GM20431 (cell line): ENCODE measurements around the gene BIRC6.
"Not testable (repeated sequence)": the region's sequence is repeated elsewhere in the genome, so short reads cannot be mapped to it uniquely, and the experiment has no call there.

Experiments used
- in situ Hi-C: fragments of 300-500 bp; cut with MseI, MboI; formaldehyde crosslinking; loops from one replicate; pipeline ENCODE4 v1.15.0; 2020; ENCODE audit warnings: low sequenced_read_pairs; ENCODE audit not compliant: unreplicated experiment

The BIRC6 gene

GRCh38 chr2:32572030-32572429, 215.2 kb downstream of the BIRC6 start:
- in situ Hi-C loops = no loop called here

DNA sequence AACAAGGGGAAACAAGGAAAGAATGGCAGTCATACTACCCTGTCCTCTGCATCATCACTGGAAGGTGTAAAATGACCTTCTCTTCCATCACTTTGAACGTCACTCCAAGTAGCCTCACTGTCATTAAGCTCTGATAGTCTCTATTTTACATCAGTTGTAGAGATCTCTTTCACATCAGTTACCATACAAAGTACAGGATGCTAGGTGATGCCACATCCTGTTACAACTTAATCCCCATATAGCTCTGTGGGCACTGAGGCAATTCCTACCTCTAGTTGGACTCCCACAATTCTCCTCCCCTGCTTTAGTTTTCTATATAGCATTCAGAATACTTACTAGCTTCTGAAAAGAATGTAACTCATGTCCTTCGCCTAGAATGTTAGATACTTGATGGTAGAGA, 215.9 kb downstream of the BIRC6 start:
- in situ Hi-C loops = no loop called here

GRCh38 chr2:32591669-32592463, 235.0 kb downstream of the BIRC6 start:
- in situ Hi-C loops = no loop called here

DNA sequence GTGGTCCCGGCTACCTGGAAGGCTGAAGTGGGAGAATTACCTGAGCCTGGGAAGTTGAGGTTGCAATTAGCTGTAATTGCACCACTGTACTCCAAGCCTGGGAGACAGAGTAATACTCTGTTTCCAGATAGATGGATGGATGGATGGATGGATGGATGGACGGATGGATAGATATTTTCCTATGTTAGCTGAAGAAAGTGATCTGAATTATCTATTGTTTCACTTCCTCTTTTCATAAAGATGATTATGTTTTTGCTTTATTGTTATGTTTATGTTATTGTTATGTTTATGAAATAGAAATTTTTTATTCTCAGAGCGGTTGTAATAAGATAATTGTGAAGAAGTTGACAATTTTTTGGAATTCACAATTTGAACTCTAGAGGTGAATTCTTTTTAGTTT, 237.8 kb downstream of the BIRC6 start:
- in situ Hi-C loops = no loop called here

DNA sequence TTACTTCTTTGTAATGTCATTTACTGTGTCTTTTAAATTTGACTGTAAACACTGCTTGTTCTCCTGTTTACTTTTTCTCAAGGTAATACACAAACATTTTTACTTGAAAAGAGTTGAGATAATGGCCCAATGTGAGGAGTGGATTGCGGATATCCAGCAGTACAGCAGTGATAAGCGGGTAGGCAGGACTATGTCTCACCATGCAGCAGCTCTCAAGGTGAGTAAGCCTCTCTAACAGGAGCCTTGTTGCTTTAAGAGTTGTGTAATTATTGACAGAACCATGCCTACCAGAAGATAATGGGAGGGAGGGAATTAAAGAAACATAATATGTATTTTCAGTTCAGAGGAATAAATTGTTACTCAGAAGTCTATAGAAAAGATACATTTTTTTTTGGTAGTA, 254.5 kb downstream of the BIRC6 start:
- in situ Hi-C loops = no loop called here

GRCh38 chr2:32611771-32612170, 254.9 kb downstream of the BIRC6 start:
- in situ Hi-C loops = no loop called here

DNA sequence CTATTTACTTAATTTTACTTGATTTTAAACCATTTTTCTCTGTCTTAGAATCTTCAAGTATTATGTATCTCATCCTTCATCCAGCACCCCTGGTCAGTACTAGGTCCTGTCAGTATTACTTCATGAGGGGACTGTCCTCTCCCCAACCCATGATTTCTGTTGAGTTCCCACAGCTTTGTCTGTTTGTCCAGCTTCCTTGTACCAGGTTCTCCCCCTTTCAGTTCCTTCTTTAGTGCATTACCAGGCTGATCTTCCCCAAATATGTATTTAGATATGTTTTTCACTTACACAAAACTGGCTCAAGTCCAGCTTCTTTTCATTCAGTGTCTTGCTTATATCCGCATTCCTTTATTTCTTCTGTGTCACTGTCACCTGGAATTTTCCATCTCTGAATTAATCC, 257.3 kb downstream of the BIRC6 start:
- in situ Hi-C loops = no loop called here

DNA sequence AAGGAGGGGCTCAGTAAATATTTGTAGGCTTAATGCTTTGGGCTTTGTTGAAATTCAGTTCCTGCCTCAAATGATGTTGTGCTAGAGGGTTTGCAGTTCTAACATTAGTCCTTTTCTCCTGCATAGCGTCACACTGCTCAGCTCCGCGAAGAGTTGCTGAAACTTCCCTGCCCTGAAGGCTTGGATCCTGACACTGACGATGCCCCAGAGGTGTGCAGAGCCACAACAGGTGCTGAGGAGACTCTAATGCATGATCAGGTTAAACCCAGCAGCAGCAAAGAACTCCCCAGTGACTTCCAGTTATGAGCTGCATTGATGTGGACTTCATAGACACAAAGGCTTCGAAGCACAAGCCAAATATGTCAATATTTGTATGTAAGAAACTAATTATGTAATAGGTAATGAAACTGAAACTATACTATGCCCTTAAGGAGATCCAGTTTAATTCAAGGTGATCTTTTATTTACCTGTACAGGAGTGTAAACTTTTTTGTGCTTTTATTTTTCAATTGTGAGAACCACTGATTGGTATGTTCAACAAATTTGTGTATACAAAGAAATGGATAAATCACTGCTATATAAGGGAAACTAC, 260.9 kb downstream of the BIRC6 start:
- in situ Hi-C loops = no loop called here

DNA sequence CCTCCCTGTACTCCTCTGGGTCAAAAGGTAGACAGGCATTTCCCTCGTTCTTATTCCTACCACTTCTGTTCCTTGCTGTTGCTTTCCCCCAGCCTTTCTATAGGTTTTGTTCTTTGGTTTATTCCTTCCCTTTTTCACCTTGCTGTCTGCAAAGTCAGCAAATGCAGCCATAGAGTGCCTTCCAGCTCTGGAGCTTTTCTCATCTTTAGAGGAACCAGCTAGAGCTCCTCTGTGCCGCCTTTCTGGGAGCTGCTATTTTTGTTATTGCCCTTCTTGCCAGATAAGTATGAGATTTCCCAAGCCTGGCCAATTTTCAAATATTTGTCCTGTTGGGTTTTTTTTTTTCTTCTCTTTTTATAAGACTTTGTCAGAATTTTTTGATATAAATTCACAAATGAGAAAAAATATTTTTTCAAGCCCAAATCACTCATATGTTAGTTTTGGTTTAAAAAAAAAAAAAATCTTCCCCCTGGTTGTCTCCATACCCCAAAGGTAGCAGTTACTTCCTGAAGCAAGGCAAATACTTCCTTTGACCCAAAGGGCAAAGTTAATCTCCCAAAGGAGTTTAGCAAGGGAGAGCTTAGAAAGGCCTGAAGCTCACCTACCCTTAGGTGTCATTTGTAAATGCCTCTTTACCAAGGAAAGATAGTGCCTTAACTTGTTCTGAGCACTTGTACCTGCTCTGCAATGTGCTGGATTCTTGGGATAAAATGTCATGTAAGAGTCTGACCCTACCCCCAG, 265.9 kb downstream of the BIRC6 start:
- in situ Hi-C loops = no loop called here

DNA sequence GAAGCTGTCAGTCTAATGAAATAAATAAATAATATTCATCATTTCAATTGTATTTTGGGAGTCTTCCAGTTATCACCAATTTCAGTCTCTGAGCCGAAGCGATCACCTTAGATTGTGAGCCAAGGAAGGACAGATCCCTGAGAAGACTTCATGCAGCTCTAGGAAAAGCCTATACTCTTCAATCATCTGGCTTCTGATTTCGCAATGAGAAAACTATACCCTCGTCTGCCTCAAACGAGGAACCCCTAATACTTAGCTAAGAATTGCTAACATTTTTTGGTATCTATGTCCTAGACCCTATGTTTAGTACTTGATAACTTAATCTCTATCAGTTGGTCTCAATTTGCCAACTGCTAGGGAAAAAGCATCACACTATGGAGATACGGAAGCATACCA, 266.5 kb downstream of the BIRC6 start:
- in situ Hi-C loops = no loop called here

GRCh38 chr2:32624812-32625211, 268.0 kb downstream of the BIRC6 start:
- in situ Hi-C loops = no loop called here

- in situ Hi-C loops = no loop called here
These were observed 269.9 kb downstream of the BIRC6 start for GRCh38 chr2:32626639-32627221.

GRCh38 chr2:32627441-32627813, 270.6 kb downstream of the BIRC6 start:
- in situ Hi-C loops = no loop called here

DNA sequence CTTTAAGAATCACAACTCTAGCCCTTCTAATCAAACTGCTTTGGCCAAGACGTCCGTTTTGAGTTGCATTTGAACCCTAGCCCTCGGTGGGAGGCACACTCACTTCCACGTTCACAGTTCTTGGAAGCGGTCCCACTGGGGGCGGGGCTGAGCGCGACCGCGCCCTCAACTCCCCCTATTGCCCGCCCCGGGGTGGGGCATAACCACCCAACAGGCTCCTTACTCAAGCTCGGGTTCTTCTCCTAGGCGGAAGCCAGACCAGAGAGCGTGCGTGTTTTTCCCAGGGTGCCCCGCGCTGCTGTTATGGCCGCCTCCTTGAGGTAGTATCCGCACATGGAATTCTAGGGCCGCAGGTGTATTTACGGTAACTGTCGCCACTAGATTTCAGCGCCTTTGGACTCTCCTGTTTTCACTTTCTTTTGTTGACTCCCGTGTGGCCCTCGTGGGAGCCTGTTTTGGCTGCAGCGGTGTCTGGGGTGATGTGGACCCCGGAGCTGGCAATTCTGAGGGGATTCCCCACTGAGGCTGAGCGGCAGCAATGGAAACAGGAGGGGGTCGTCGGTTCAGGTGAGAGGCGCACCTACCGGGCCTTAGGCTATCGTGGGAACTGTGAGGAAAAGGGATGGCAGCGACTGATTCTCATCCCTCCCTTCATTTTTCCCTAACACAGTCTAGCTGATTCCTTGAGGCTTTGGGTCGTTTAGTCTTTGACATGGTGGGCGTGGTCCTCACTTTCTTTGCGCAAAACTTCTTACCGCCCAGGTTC, 271.2 kb downstream of the BIRC6 start, which contains the start of gene TTC27:
Gene TTC27 (plus strand): TSS at position 237 of the 766 bp plus-strand sequence. CDS start 243 bp downstream, at position 480.
- in situ Hi-C loops = no loop called here

GRCh38 chr2:32632089-32632488, 275.3 kb downstream of the BIRC6 start:
- in situ Hi-C loops = no loop called here

DNA sequence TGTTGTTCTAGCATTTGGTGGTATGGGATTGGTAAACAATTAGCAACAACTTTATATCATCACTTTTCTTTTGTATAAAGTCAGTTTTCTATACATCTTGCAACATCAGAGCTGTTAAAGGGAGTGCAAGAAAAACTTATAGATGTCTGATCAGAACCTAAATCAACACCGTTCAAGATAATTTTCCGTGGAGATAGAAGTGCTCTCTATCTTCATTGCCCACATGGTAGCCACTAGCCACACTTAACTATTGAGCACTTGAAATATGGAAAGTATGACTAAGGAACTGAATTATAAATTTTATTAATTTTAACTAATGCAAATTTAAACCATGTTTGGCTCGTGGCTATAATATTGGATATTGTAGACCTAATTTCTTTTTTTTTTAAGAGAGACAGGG, 276.2 kb downstream of the BIRC6 start:
- in situ Hi-C loops = no loop called here

GRCh38 chr2:32638548-32638947, 281.7 kb downstream of the BIRC6 start:
- in situ Hi-C loops = not testable (repeated sequence)

GRCh38 chr2:32641180-32641579, 284.4 kb downstream of the BIRC6 start:
- in situ Hi-C loops = no loop called here

- in situ Hi-C loops = no loop called here
These were observed 290.4 kb downstream of the BIRC6 start for GRCh38 chr2:32647180-32647651.
